A549 (cell line): Measurements from ENCODE around the gene DCAF5. TPM values are rescaled to one million over a fixed set of nuclear protein-coding genes. Genes with fewer than 3 reads are reported as not detected.

Experiments
- ATAC-seq, 2 experiments: fragments of 200-7000 bp in 1 of 2; fragments of >200 bp in 1 of 2; cut with Nextera tagmentation in 1 of 2; cut with Tn5 transposase in 1 of 2; 3 replicates each; pipeline versions ENCODE4 v1.8.0 to v1.9.1; 2018 to 2020; ENCODE audit warnings: mild to moderate bottlenecking in 1 of 2, moderate library complexity in 1 of 2
- CTCF ChIA-PET: fragments of 300-600 bp; sonication (Branson Sonifier 250); formaldehyde crosslinking; extraction: SDS; loops from one replicate; lab custom pipeline; 2021; ENCODE audit warnings: antibody characterized with exemption, inconsistent platforms; lab: Yijun Ruan, JAX
- POLR2A ChIA-PET: fragments of 350-600 bp; formaldehyde crosslinking; extraction: SDS; loops from one replicate; lab custom pipeline; 2021; ENCODE audit warnings: antibody characterized with exemption, inconsistent platforms; lab: Yijun Ruan, JAX
- DNase-seq, 2 experiments: peaks; one replicate each; pipeline versions ENCODE4 v3.0.0 to v3.0.0-alpha.2; 2011 to 2016; ENCODE audit warnings: low read depth in 1 of 2, low spot score in 1 of 2
- FAIRE-seq: peaks from 2 replicates; lab custom pipeline; 2011; peaks lifted over from hg19 to GRCh38; lab: Jason Lieb, UNC
- H3K27ac ChIP-seq, 2 experiments: fragments of >200 bp; sonication (Bioruptor Twin); formaldehyde crosslinking; 3 replicates each; pipeline ENCODE4 v1.5.1; 2016 to 2017
- H3K4me1 ChIP-seq: fragments of >200 bp; sonication (Bioruptor Twin); formaldehyde crosslinking; 3 replicates; pipeline ENCODE4 v1.6.1; 2016
- H3K4me2 ChIP-seq: fragments of >200 bp; sonication (Bioruptor Twin); formaldehyde crosslinking; 3 replicates; pipeline ENCODE4 v1.6.1; 2016
- H3K4me3 ChIP-seq: fragments of >200 bp; sonication (Bioruptor Twin); formaldehyde crosslinking; 3 replicates; pipeline ENCODE4 v1.5.1; 2016
- H3K9me3 ChIP-seq: fragments of >200 bp; sonication (Bioruptor Twin); formaldehyde crosslinking; 3 replicates; pipeline ENCODE4 v1.6.1; 2016
- BHLHE40 ChIP-seq: IDR thresholded peaks from 2 replicates; pipeline ENCODE4 v1.6.1; 2012; ENCODE audit warnings: low read depth, low read length, inconsistent platforms
- CHD2 ChIP-seq: fragments of 150-350 bp; IDR thresholded peaks from 2 replicates; pipeline ENCODE4 v1.6.1; 2014; ENCODE audit warnings: low read length; ENCODE audit not compliant: partially characterized antibody
- EHF ChIP-seq: fragments of 250-450 bp; sonication (Bioruptor Pico); IDR thresholded peaks from 2 replicates; pipeline ENCODE4 v1.5.0; 2020; ENCODE audit warnings: mild to moderate bottlenecking
- EHMT2 ChIP-seq: fragments of 200-600 bp; sonication (generic); IDR thresholded peaks from 2 replicates; pipeline ENCODE4 v1.6.1; 2016; ENCODE audit warnings: antibody characterized with exemption, low read depth, mild to moderate bottlenecking, moderate library complexity
- ESRRA ChIP-seq: fragments of 150-350 bp; IDR thresholded peaks from 2 replicates; pipeline ENCODE4 v1.6.1; 2014; ENCODE audit warnings: mild to moderate bottlenecking, low read length, borderline replicate concordance
- FOSL2 ChIP-seq, 2 experiments: fragments of 450-650 bp in 1 of 2; fragments of >200 bp in 1 of 2; sonication (Bioruptor Twin) in 1 of 2; formaldehyde crosslinking; IDR thresholded peaks; 2 replicates each; pipeline versions ENCODE4 v1.5.0 to v1.6.1; 2016 to 2020; ENCODE audit warnings: mild to moderate bottlenecking in 1 of 2, moderate library complexity in 1 of 2
- FOXS1 ChIP-seq: fragments of 250-450 bp; sonication (Bioruptor Pico); IDR thresholded peaks from 2 replicates; pipeline ENCODE4 v1.5.0; 2020; ENCODE audit warnings: mild to moderate bottlenecking, moderate library complexity
- HDAC2 ChIP-seq: fragments of 200-600 bp; sonication (generic); IDR thresholded peaks from 2 replicates; pipeline ENCODE4 v1.6.1; 2016
- HEYL ChIP-seq: fragments of 250-450 bp; sonication (Bioruptor Pico); IDR thresholded peaks from 2 replicates; pipeline ENCODE4 v1.8.0; 2021; ENCODE audit warnings: mild to moderate bottlenecking, moderate library complexity
- JUNB ChIP-seq: fragments of >200 bp; sonication (Bioruptor Twin); formaldehyde crosslinking; IDR thresholded peaks from 2 replicates; pipeline ENCODE4 v1.6.1; 2016
- KDM5A ChIP-seq: fragments of 200-600 bp; sonication (generic); IDR thresholded peaks from 2 replicates; pipeline ENCODE4 v1.6.1; 2016; ENCODE audit warnings: antibody characterized with exemption, mild to moderate bottlenecking
- MYC ChIP-seq: IDR thresholded peaks from 2 replicates; pipeline ENCODE4 v1.6.1; 2012; ENCODE audit warnings: mild to moderate bottlenecking, inconsistent platforms, low read length, improper control_type of control experiment, borderline replicate concordance
- NPAS2 ChIP-seq: fragments of 250-450 bp; sonication (Bioruptor Pico); IDR thresholded peaks from 2 replicates; pipeline ENCODE4 v1.8.0; 2022; ENCODE audit warnings: mild to moderate bottlenecking, moderate library complexity, borderline replicate concordance
- NR3C1 ChIP-seq: fragments of >200 bp; sonication (Bioruptor Twin); formaldehyde crosslinking; IDR thresholded peaks from 3 replicates; pipeline ENCODE4 v1.6.1; 2017
- POLR2A ChIP-seq: IDR thresholded peaks from 2 replicates; pipeline ENCODE4 v1.6.1; 2012; ENCODE audit warnings: mild to moderate bottlenecking, low read length
- RARB ChIP-seq: fragments of 250-450 bp; sonication (Bioruptor Pico); IDR thresholded peaks from 2 replicates; pipeline ENCODE4 v1.8.0; 2021; ENCODE audit warnings: mild to moderate bottlenecking, moderate library complexity
- RFX5 ChIP-seq: fragments of 450-650 bp; IDR thresholded peaks from 2 replicates; pipeline ENCODE4 v1.7.1; 2014; ENCODE audit warnings: antibody characterized with exemption, mild to moderate bottlenecking, moderate library complexity
- RNF2 ChIP-seq: fragments of 200-600 bp; sonication (generic); IDR thresholded peaks from 2 replicates; pipeline ENCODE4 v1.6.1; 2016; ENCODE audit warnings: low read depth, mild to moderate bottlenecking, antibody characterized with exemption, moderate library complexity, borderline replicate concordance
- SMC3 ChIP-seq: fragments of >200 bp; sonication (Bioruptor Twin); formaldehyde crosslinking; IDR thresholded peaks from 3 replicates; pipeline ENCODE4 v1.6.1; 2018; ENCODE audit warnings: inconsistent platforms
- ZNF302 ChIP-seq: fragments of 250-450 bp; sonication (Bioruptor Pico); IDR thresholded peaks from 2 replicates; pipeline ENCODE4 v1.9.0; 2021; ENCODE audit warnings: inconsistent platforms, mild to moderate bottlenecking, moderate library complexity
- ZSCAN20 ChIP-seq: fragments of 250-450 bp; sonication (Bioruptor Pico); IDR thresholded peaks from 2 replicates; pipeline ENCODE4 v1.8.0; 2022; ENCODE audit warnings: mild to moderate bottlenecking, moderate library complexity
- WGBS: methylation state at CpG from one replicate; pipeline ENCODE4 v1.1.6; 2017; ENCODE audit errors: missing lambda C conversion rate; 5-methylcytosine and 5-hydroxymethylcytosine counted together
- polyA plus RNA-seq, 4 experiments: library from polyadenylated mRNA; depleted of rRNA in 3 of 4; stranded (reverse); fragments of >200 nt; fragmentation: RNase III in 1 of 4; extraction: RNeasy Plus Mini Kit Qiagen cat#74134 plus additional on column Dnase treatment in 1 of 4; gene quantifications; 2 replicates in 3 of 4; 3 replicates in 1 of 4; pipeline ENCODE4 v1.2.3, GENCODE V29; 2011 to 2017
- TF ChIP-seq, protein P1 (sequence below): IDR thresholded peaks from 2 replicates; pipeline ENCODE4 v1.6.1; 2012; ENCODE audit warnings: low read depth, borderline replicate concordance
- TF ChIP-seq, protein P2 (sequence below): IDR thresholded peaks from 2 replicates; pipeline ENCODE4 v1.6.1; 2012
- TF ChIP-seq, protein P3 (sequence below): fragments of 450-650 bp; IDR thresholded peaks from 2 replicates; pipeline ENCODE4 v1.6.1; 2014; ENCODE audit warnings: antibody characterized with exemption
- TF ChIP-seq, protein P4 (sequence below): fragments of >200 bp; sonication (Bioruptor Twin); formaldehyde crosslinking; IDR thresholded peaks from 3 replicates; pipeline ENCODE4 v1.5.1; 2016

The DCAF5 gene
- polyA plus RNA-seq, 2 of the 4 experiments (the other 2 are of a cell fraction) = 14.3 to 23.7 TPM

DNA sequence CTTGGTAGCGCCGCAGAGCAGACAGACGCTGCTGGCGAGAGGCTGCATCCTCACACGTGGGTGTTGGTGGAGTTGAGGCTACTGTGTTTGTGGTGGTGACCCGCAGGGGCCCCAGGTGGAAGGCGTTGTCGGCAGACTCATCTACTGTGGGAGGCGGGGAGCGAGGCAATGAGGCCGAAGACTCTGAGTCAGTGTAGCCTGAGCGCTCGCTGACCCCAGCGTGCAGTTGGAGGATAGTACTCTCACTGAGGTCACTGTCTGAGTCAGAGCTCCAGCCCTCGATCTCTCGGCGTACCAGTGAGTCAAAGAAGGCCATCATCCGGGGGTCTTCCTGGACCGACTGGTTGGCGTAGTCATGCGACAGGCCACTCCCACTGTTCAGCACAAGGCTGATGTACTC, 97.8 kb downstream of the DCAF5 start:
- WGBS = 92% methylated on average over 21 of the region's 21 CpGs
- ChIA-PET POLR2A (no interaction called here), CTCF (interaction anchor here (1.6 to 3.0 kb wide), 4 partner anchors 11 to 144 kb away, joined by 5 to 10 read pairs (median 9); no protein-coding TSS in a partner anchor)
- no peak overlapping the region for H3K4me2 ChIP-seq
- H3K4me1 ChIP-seq = peaks cover 24% of the 10 kb centered on the region
- FAIRE-seq (no peak), ATAC-seq (no peak), DNase-seq (no peak)
- no peak overlapping the region for H3K4me3 ChIP-seq
- TF ChIP-seq, protein P1, sequence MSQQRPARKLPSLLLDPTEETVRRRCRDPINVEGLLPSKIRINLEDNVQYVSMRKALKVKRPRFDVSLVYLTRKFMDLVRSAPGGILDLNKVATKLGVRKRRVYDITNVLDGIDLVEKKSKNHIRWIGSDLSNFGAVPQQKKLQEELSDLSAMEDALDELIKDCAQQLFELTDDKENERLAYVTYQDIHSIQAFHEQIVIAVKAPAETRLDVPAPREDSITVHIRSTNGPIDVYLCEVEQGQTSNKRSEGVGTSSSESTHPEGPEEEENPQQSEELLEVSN = no peak
- TF ChIP-seq, protein P2, sequence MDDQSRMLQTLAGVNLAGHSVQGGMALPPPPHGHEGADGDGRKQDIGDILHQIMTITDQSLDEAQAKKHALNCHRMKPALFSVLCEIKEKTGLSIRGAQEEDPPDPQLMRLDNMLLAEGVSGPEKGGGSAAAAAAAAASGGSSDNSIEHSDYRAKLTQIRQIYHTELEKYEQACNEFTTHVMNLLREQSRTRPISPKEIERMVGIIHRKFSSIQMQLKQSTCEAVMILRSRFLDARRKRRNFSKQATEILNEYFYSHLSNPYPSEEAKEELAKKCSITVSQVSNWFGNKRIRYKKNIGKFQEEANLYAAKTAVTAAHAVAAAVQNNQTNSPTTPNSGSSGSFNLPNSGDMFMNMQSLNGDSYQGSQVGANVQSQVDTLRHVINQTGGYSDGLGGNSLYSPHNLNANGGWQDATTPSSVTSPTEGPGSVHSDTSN = no peak
- no peak for TF ChIP-seq ZNF302
- no peak for TF ChIP-seq CHD2
- TF ChIP-seq FOSL2 (IDR thresholded peaks at IDR 0.05) = no peak
- no peak for TF ChIP-seq FOSL2 (CRISPR knock-in tag; IDR thresholded peaks at IDR 0.05)
- TF ChIP-seq, protein P3, sequence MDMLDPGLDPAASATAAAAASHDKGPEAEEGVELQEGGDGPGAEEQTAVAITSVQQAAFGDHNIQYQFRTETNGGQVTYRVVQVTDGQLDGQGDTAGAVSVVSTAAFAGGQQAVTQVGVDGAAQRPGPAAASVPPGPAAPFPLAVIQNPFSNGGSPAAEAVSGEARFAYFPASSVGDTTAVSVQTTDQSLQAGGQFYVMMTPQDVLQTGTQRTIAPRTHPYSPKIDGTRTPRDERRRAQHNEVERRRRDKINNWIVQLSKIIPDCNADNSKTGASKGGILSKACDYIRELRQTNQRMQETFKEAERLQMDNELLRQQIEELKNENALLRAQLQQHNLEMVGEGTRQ = no peak
- TF ChIP-seq JUNB = no peak
- no peak for TF ChIP-seq HDAC2
- no peak for TF ChIP-seq ZSCAN20 (CRISPR knock-in tag)
- no peak for TF ChIP-seq RARB
- TF ChIP-seq EHMT2 = no peak
- TF ChIP-seq NPAS2 = no peak
- no peak for TF ChIP-seq BHLHE40
- H3K9me3 ChIP-seq = no peaks in the 10 kb centered on the region
- H3K27ac ChIP-seq = no peak overlapping the region

DNA sequence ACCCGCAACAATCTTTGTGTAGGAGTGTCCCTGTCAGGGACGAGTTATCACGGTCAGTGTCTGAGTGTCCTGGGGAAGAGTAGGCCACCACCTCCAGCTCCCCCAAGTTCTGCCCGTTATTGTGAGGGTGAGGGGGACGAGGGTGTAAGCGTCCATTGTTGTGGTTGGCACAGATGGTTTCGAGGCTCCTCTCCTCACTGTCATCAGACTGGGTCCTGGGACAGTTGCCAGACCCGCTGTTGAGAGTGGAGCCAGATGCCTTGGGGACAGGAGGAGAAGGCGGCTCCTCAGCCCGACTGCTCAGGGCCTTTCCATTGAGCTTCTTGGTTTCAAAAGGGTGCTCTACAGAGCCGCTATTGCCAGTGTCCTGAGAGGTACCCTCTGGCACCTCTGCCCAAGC, 98.9 kb downstream of the DCAF5 start:
- POLR2A ChIA-PET = no interaction called here
- Histone ChIP-seq H3K9me3 (no peaks in the 10 kb centered on the region), H3K27ac (no peak overlapping the region), H3K4me3 (no peak overlapping the region), H3K4me1 (peaks cover 23% of the 10 kb centered on the region), H3K4me2 (no peak overlapping the region)
- CTCF ChIA-PET = interaction anchor here (0.5 to 2.4 kb wide), 4 partner anchors 10 to 970 kb away, joined by 3 to 8 read pairs (median 4); no protein-coding TSS in a partner anchor
- TF ChIP-seq KDM5A (no peak), MYC (no peak), ESRRA (no peak), POLR2A (no peak)
- DNase-seq (no peak), FAIRE-seq (no peak), ATAC-seq (no peak)
- 95% methylated on average over 11 of the region's 11 CpGs for WGBS

DNA sequence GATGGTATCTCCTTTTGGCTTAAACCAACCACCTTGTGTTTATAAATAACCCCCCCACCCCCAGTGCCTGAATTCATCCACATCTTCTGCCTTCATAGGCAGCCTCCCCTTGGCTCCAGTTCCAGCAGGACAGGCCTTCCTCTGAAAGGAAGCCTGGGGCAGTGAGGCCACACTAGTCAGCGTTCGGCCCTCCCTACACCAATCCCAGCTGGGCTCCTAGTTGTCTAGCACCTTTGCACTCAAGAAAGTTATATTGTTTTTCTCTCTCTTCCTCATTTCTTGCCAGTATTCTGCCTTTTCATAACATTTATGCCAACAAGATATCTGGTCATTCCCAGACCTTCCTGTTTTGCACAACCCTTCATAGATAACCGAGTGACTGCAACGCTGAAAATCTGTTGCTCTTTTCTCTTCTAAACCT, 100.7 kb downstream of the DCAF5 start:
- TF ChIP-seq NR3C1 (no peak), RARB (no peak), RNF2 (no peak), JUNB (no peak), FOXS1 (no peak), EHF (CRISPR knock-in tag) (no peak), SMC3 (no peak), RFX5 (no peak), HEYL (CRISPR knock-in tag) (no peak)
- TF ChIP-seq, protein P4, sequence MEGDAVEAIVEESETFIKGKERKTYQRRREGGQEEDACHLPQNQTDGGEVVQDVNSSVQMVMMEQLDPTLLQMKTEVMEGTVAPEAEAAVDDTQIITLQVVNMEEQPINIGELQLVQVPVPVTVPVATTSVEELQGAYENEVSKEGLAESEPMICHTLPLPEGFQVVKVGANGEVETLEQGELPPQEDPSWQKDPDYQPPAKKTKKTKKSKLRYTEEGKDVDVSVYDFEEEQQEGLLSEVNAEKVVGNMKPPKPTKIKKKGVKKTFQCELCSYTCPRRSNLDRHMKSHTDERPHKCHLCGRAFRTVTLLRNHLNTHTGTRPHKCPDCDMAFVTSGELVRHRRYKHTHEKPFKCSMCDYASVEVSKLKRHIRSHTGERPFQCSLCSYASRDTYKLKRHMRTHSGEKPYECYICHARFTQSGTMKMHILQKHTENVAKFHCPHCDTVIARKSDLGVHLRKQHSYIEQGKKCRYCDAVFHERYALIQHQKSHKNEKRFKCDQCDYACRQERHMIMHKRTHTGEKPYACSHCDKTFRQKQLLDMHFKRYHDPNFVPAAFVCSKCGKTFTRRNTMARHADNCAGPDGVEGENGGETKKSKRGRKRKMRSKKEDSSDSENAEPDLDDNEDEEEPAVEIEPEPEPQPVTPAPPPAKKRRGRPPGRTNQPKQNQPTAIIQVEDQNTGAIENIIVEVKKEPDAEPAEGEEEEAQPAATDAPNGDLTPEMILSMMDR = no peak
- Histone ChIP-seq H3K4me1 (peaks cover 23% of the 10 kb centered on the region), H3K4me3 (no peak overlapping the region), H3K4me2 (no peak overlapping the region), H3K27ac (no peak overlapping the region), H3K9me3 (no peaks in the 10 kb centered on the region)
- ATAC-seq = no peak
- ChIA-PET POLR2A (no interaction called here), CTCF (interaction anchor here (0.9 to 2.1 kb wide), 3 partner anchors 10 to 13 kb away, joined by 3 to 6 read pairs (median 6); no protein-coding TSS in a partner anchor)
- 98% methylated on average over 4 of the region's 4 CpGs for WGBS
- DNase-seq = no peak
- FAIRE-seq = no peak
